Stomach smooth muscle (tissue), 2 donors: ENCODE data around the gene TCAF1.
A peak's percentile ranks its signal among the peaks of the same experiment; 100 is the strongest.
"Not testable (repeated sequence)": the region's sequence is repeated elsewhere in the genome, so short reads cannot be mapped to it uniquely, and the experiment has no call there.

ENCODE experiments used
- H3K27ac ChIP-seq: one replicate; pipeline ENCODE4 v1.7.0; 2013; ENCODE audit warnings: mild to moderate bottlenecking, low read length, inconsistent platforms
- H3K27me3 ChIP-seq, 2 donors: one replicate each; pipeline ENCODE4 v1.7.0; 2013; ENCODE audit warnings: low read length in 2 of 2; ENCODE audit not compliant: insufficient read depth in 2 of 2, control insufficient read depth in 1 of 2
- H3K36me3 ChIP-seq, 2 donors: one replicate each; pipeline ENCODE4 v1.7.0; 2013; ENCODE audit warnings: low read length in 2 of 2; ENCODE audit not compliant: control insufficient read depth in 2 of 2, insufficient read depth in 2 of 2
- H3K4me1 ChIP-seq: one replicate; pipeline ENCODE4 v1.7.0; 2013; ENCODE audit warnings: low read length; ENCODE audit not compliant: control insufficient read depth, insufficient read depth
- H3K4me3 ChIP-seq, 2 donors: one replicate each; pipeline ENCODE4 v1.7.0; 2013; ENCODE audit warnings: low read length in 2 of 2
- H3K9ac ChIP-seq, 2 donors: one replicate each; pipeline ENCODE4 v1.7.0; 2013; ENCODE audit warnings: low read length in 2 of 2, mild to moderate bottlenecking in 1 of 2
- H3K9me3 ChIP-seq, 2 donors: one replicate each; pipeline ENCODE4 v1.7.0; 2013; ENCODE audit warnings: low read length in 2 of 2; ENCODE audit not compliant: control insufficient read depth in 2 of 2
- donor health status: healthy.
- donor health status: Pancreatic carcinoma.

The TCAF1 gene

GRCh38 chr7:143884969-143885559 is 16.9 kb downstream of the TCAF1 start:
- H3K9ac ChIP-seq = peak overlapping the region in 1 of 2 donors; percentile 56
- peaks cover 20% of the 10 kb centered on the region for H3K4me1 ChIP-seq
- H3K9me3 ChIP-seq = no peaks in the 10 kb centered on the region
- peak overlapping the region; percentile 60 to 74 for H3K4me3 ChIP-seq
- peak overlapping the region; percentile 18 for H3K27ac ChIP-seq
- H3K27me3 ChIP-seq = no peaks in the 10 kb centered on the region
- H3K36me3 ChIP-seq = no peaks in the 10 kb centered on the region

- Histone ChIP-seq H3K4me1 (peaks cover 20% of the 10 kb centered on the region), H3K9me3 (no peaks in the 10 kb centered on the region), H3K9ac (peak overlapping the region; percentile 13 to 56), H3K36me3 (no peaks in the 10 kb centered on the region), H3K4me3 (peak overlapping the region; percentile 60 to 74), H3K27me3 (no peaks in the 10 kb centered on the region), H3K27ac (peak overlapping the region; percentile 18)
Observed at GRCh38 chr7:143884241-143884968, 17.6 kb downstream of the TCAF1 start.

DNA sequence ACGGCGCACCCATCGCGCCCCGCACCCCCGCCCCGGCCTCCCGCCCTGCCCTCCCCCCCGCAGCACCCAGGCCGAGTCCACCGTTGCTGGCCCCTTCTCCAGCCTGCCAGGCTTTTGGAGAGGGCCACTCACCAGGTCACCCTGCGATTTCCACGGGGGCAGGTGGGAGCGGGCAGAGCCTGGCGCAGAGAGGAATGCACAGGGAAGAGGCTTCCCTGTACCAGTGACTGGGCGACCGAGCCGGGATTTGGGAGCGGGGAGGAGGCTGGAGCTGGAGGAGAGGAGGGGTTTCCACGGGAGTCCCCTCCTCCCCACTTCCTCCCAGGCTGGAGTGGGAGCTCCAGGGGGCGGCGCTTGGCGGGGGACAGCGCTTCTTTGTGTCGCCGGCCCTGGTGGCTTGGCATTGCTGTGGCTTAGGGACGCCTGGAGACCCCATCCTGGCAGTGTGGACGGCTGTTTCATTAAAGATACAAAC is 19.3 kb downstream of the TCAF1 start:
- peak overlapping the region; percentile 51 to 89 for H3K9ac ChIP-seq
- peak overlapping the region; percentile 75 for H3K27ac ChIP-seq
- no peaks in the 10 kb centered on the region for H3K9me3 ChIP-seq
- peak overlapping the region; percentile 86 to 94 for H3K4me3 ChIP-seq
- peaks cover 20% of the 10 kb centered on the region for H3K4me1 ChIP-seq
- no peaks in the 10 kb centered on the region for H3K27me3 ChIP-seq
- H3K36me3 ChIP-seq = no peaks in the 10 kb centered on the region

DNA sequence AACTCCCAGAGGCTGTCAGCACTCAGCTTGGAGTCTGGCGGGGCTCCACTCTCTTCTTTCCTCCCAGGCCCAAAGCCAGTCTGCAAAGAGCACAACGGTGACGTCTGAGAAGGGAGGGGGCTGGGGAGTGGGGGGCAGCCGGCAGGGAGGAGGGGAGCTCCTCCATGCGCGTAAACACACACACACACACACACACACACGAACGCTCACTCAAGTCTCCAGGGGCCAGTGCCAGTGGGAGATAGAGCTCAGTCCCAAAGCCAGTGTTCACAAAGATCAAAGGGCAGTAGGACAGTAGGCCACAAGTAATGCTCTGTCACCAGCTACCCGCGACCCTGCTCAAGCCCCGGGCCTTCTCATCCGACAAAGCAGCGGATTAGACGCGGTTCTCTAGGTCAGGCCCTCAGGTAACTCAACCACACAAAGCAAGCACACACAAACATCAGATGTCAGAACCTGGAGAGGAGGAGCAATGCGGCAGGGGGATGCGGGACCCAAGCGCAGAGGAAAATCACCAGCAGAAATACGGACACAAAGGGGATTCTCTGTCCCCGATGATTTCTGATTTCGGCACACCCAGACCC is 19.9 kb downstream of the TCAF1 start:
- Histone ChIP-seq H3K4me3 (peak overlapping the region; percentile 86 to 94), H3K9me3 (no peaks in the 10 kb centered on the region), H3K9ac (peak overlapping the region; percentile 78 to 89), H3K27me3 (no peaks in the 10 kb centered on the region), H3K27ac (peak overlapping the region; percentile 75), H3K4me1 (peaks cover 20% of the 10 kb centered on the region), H3K36me3 (no peaks in the 10 kb centered on the region)

DNA sequence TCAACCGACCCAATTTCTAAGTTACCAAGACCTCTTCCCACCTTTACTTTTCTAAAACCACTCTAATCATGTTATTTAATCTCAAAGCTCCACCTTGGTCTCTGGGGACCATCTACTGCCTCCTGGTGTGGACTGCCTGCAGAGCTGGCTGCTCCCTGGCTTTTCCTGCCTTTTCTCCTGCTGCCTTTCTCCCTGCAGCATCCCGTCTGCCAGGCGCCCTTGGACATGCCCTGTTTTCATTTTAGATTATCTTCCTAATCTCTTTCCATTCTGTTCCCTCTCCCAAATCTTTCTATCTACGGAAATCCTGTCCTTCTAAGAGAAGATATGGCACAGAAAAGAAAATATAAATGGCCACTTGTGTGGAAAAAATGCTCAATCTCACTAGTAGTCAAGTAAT is 23.1 kb downstream of the TCAF1 start:
- Histone ChIP-seq H3K27me3 (no peaks in the 10 kb centered on the region), H3K27ac (no peak overlapping the region), H3K4me3 (no peak overlapping the region), H3K9me3 (no peaks in the 10 kb centered on the region), H3K9ac (no peak overlapping the region), H3K36me3 (peaks cover 10 to 15% of the 10 kb centered on the region in 2 donors), H3K4me1 (peaks cover 11% of the 10 kb centered on the region)

GRCh38 chr7:143877098-143877497 is 24.9 kb downstream of the TCAF1 start:
- no peak overlapping the region for H3K27ac ChIP-seq
- H3K4me1 ChIP-seq = peaks cover 11% of the 10 kb centered on the region
- H3K27me3 ChIP-seq = no peaks in the 10 kb centered on the region
- H3K9ac ChIP-seq = no peak overlapping the region
- no peaks in the 10 kb centered on the region for H3K9me3 ChIP-seq
- H3K36me3 ChIP-seq = peaks cover 10 to 15% of the 10 kb centered on the region in 2 donors
- no peak overlapping the region for H3K4me3 ChIP-seq

GRCh38 chr7:143876218-143876617 is 25.8 kb downstream of the TCAF1 start:
- H3K9ac ChIP-seq = no peak overlapping the region
- no peaks in the 10 kb centered on the region for H3K9me3 ChIP-seq
- no peaks in the 10 kb centered on the region for H3K27me3 ChIP-seq
- peaks cover 3% of the 10 kb centered on the region for H3K4me1 ChIP-seq
- H3K4me3 ChIP-seq = no peak overlapping the region
- H3K36me3 ChIP-seq = peaks cover 10 to 15% of the 10 kb centered on the region in 2 donors
- no peak overlapping the region for H3K27ac ChIP-seq

DNA sequence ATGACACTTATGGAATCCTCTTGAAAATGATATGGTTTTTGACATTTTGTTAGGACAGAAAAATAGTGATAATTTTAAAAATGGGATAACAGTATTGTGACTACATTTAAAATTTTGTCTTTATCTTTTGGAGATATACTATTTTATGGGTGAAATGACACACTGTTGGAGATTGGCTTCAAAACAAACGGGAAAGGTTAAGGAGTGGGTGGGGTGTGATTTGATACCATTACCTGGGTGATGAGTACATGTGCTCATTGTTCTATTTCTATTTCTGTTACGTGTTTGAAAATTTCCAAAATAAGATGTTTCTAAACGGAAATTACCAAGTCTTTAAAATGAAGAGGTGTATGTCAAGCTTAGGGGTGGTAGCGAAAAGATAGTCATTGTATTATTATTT is 28.7 kb downstream of the TCAF1 start:
- not testable (repeated sequence) for H3K9me3 ChIP-seq, H3K27me3 ChIP-seq, H3K4me1 ChIP-seq, H3K4me3 ChIP-seq, H3K9ac ChIP-seq, H3K27ac ChIP-seq
- H3K36me3 ChIP-seq = peaks cover 10 to 15% of the 10 kb centered on the region in 2 donors

DNA sequence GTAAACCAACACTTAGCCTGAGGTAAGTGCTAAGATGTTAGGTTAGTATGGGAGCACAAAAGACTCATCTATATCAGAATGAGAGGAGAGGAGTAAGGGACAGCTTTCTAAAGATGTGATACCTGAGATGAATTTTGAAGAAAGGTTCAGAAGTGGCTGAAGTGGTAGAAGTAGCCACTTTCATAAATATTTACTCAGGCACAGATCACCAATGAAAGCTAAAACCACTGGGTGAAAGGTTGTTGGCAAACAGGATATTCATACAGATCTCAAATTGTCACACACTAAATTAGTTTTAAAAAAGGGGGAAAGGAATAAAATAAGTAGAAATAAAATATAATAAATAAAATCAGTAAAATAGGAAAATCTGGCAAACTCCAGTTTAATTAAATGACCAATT is 30.4 kb downstream of the TCAF1 start:
- not testable (repeated sequence) for H3K27me3 ChIP-seq, H3K9ac ChIP-seq, H3K9me3 ChIP-seq, H3K27ac ChIP-seq, H3K4me1 ChIP-seq, H3K4me3 ChIP-seq
- peaks cover 10 to 15% of the 10 kb centered on the region in 2 donors for H3K36me3 ChIP-seq

- H3K9ac ChIP-seq, H3K27ac ChIP-seq, H3K36me3 ChIP-seq, H3K4me1 ChIP-seq, H3K9me3 ChIP-seq, H3K4me3 ChIP-seq, H3K27me3 ChIP-seq: not testable (repeated sequence)
Observed at GRCh38 chr7:143857994-143858393, 44.0 kb downstream of the TCAF1 start.

- H3K27me3 ChIP-seq, H3K9me3 ChIP-seq, H3K9ac ChIP-seq, H3K4me1 ChIP-seq, H3K36me3 ChIP-seq, H3K4me3 ChIP-seq, H3K27ac ChIP-seq: not testable (repeated sequence)
Observed at GRCh38 chr7:143855443-143855842, 46.5 kb downstream of the TCAF1 start.
